ENCODE measurements around the gene EMID1.
A peak's percentile ranks its signal among the peaks of the same experiment; 100 is the strongest.
"Not testable (repeated sequence)": the region's sequence is repeated elsewhere in the genome, so short reads cannot be mapped to it uniquely, and the experiment has no call there.

Gene EMID1

DNA sequence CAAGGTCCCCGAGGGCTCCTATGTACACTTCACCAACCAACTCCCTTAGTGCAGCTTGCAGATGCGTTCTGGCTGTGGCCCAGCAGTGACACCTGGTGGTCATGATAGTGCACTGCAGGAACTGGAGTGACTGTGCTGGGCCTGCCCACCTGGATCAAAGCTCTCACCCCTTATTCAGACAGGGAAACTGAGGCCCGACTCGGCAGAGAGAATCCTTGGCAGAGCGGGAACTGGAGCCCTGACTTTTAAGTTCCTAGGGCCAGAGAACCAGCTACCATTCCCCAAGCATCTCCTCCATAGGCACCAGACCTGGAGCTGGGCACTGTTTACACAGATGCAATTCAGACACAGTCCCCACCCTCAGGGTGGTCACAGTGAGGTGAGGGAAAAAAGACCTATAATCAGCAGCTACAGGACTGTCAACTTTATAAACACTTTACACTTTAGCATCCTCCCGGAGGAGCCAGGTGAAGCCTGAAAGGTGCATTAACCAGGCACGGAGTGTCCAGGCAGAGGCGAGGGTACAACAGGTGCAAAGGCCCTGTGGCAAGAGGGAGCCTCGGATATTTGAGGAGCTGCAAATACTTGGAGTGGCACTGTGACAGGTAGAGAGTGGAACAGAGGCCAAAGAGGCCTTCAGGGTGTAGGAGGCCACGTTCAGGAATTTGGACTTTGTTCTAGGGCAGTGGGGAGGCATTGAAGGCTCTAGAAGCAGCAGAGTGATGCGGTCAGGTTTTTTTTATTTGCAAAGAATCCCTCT lies 40.1 kb downstream of the EMID1 start:
- Histone ChIP-seq H3K4me3 (ENCODE audit: low read depth in 1 of 2, low read length in 1 of 2) (no peak overlapping the region), H3K9me3 (no peaks in the 10 kb centered on the region), H3K4me1 (ENCODE audit: control insufficient read depth in 1 of 2, insufficient read depth in 1 of 2, low read depth in 1 of 2, low read length in 1 of 2) (no peaks in the 10 kb centered on the region), H3K27ac (no peak overlapping the region), H3K36me3 (no peaks in the 10 kb centered on the region), H3K27me3 (no peaks in the 10 kb centered on the region)
- TF ChIP-seq, protein P1, sequence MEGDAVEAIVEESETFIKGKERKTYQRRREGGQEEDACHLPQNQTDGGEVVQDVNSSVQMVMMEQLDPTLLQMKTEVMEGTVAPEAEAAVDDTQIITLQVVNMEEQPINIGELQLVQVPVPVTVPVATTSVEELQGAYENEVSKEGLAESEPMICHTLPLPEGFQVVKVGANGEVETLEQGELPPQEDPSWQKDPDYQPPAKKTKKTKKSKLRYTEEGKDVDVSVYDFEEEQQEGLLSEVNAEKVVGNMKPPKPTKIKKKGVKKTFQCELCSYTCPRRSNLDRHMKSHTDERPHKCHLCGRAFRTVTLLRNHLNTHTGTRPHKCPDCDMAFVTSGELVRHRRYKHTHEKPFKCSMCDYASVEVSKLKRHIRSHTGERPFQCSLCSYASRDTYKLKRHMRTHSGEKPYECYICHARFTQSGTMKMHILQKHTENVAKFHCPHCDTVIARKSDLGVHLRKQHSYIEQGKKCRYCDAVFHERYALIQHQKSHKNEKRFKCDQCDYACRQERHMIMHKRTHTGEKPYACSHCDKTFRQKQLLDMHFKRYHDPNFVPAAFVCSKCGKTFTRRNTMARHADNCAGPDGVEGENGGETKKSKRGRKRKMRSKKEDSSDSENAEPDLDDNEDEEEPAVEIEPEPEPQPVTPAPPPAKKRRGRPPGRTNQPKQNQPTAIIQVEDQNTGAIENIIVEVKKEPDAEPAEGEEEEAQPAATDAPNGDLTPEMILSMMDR (IDR thresholded peaks at IDR 0.05) = peak; percentile 92

DNA sequence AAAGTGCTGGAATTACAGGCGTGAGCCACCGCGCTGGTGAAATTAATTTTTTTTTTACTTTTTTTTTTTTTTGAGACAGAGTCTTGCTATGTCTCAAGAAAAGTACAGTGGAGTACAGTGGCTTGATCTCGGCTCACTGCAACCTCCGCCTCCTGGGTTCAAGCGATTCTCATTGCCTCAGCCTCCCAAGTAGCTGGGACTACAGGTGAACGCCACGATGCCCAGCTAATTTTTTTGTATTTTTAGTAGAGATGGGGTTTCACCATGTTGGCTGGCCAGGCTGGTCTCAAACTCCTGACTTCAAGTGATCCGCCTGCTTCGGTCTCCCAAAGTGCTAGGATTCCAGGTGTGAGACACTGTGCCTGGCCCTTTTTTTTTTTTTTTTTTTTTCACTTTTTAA lies 42.2 kb downstream of the EMID1 start:
- H3K27ac ChIP-seq; H3K27me3 ChIP-seq; H3K4me1 ChIP-seq (ENCODE audit: control insufficient read depth in 1 of 2, insufficient read depth in 1 of 2, low read depth in 1 of 2, low read length in 1 of 2); H3K4me3 ChIP-seq (ENCODE audit: low read depth in 1 of 2, low read length in 1 of 2); H3K9me3 ChIP-seq; H3K36me3 ChIP-seq: not testable (repeated sequence)

DNA sequence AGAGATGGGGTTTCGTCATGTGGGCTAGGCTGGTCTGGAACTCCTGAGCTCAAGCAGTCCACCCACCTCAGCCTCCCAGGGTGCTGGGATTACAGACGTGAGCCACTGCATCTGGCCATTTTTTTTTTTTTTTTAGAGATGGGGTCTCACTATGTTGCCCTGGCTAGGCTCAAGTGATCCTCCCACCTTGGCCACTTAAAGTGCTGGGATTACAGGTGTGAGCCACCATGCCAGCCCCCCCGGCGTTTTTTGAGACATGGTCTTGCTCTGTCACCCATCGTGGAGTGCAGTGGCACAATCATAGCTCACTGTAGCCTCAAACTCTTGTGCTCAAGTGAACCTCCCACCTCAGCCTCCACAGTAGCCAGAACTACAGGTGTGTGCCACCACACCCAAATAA lies 45.6 kb downstream of the EMID1 start:
- H3K9me3 ChIP-seq = no peaks in the 10 kb centered on the region
- no peak overlapping the region for H3K27ac ChIP-seq
- TF ChIP-seq, protein P1 (IDR thresholded peaks at IDR 0.05) = no peak
- H3K27me3 ChIP-seq = no peaks in the 10 kb centered on the region
- H3K36me3 ChIP-seq = no peaks in the 10 kb centered on the region
- no peaks in the 10 kb centered on the region for H3K4me1 ChIP-seq (ENCODE audit: control insufficient read depth in 1 of 2, insufficient read depth in 1 of 2, low read depth in 1 of 2, low read length in 1 of 2)
- no peak overlapping the region for H3K4me3 ChIP-seq (ENCODE audit: low read depth in 1 of 2, low read length in 1 of 2)

DNA sequence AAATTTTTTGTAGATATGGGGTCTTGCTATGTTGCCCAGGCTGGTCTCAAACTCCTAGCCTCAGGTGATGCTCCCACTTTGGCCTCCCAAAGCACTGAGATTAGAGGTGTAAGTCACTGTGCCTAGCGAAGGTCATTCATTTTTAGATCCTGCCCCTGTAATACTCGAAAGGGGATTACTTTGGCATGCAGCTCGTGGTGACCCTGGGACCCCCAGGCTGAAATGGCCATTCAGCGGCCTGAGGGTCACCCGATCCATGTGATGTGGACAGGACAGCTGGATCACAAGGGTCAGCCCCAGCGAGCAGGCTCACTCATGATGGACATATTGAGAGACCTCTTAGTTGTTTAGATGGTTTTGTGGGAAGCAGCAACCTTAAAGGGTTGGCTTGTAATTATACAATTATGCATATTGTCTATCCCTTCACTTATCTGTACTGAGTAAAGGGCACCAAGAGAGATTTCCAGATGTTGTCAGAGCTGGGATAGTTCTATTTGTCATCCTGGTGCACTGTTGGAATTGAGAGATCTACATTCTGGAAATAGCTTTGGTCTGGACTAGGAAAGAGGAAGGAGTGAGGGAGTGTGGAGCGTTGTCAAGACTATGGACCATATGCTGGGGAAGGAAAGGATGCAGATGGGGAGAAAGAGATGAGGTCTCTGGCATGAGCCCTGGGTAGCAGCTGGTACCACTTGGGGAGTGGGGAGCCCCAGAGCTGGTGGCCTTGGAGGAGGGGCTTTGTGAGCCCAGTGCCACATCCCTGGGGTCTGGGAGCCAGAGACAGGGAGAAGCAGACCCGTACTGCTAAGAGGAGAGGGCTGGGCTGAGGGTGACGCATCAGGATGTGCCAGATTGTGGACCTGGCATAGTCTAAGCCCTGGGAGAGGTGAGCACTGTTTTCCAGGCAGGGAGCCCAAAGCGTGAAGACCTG lies 46.5 kb downstream of the EMID1 start:
- H3K36me3 ChIP-seq = no peaks in the 10 kb centered on the region
- no peaks in the 10 kb centered on the region for H3K4me1 ChIP-seq (ENCODE audit: control insufficient read depth in 1 of 2, insufficient read depth in 1 of 2, low read depth in 1 of 2, low read length in 1 of 2)
- TF ChIP-seq, protein P1 (IDR thresholded peaks at IDR 0.05) = no peak
- H3K4me3 ChIP-seq (ENCODE audit: low read depth in 1 of 2, low read length in 1 of 2) = no peak overlapping the region
- no peaks in the 10 kb centered on the region for H3K9me3 ChIP-seq
- no peak overlapping the region for H3K27ac ChIP-seq
- H3K27me3 ChIP-seq = no peaks in the 10 kb centered on the region

DNA sequence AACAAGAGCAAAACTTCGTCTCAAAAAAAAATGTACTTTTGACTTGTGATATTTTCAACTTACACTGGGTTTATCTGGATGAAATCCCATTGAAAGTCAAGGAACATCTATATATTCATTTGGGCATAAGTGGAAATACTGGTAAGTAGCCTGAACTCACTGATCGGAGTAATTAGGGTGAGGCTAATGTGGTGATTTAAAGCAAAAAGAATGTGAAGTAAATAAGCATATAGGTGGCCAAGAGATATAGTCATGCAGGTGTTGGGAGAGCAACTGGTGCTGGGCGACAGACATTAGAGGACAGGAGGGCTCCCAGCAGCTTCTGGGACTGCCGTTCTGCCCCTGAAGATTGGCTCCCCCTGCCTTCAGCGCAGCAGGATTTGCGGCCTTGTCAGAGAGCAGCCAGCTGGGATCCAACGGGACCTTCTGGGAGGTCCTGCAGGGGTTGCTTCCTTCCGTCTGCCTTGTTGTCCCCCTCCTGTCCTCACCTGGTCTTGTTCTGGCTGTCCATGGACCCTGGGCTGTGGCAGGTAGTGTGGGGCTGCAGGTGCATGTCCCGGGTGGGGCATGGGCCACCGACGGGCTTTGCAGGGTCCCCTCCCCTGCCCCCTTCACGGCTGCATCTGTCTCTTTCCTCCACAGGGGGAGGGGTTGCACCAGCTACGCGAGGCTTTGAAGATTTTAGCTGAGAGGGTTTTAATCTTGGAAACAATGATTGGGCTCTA lies 48.0 kb downstream of the EMID1 start:
- TF ChIP-seq, protein P1 (IDR thresholded peaks at IDR 0.05) = no peak
- H3K27me3 ChIP-seq = no peaks in the 10 kb centered on the region
- H3K27ac ChIP-seq = no peak overlapping the region
- no peak overlapping the region for H3K4me3 ChIP-seq (ENCODE audit: low read depth in 1 of 2, low read length in 1 of 2)
- no peaks in the 10 kb centered on the region for H3K4me1 ChIP-seq (ENCODE audit: control insufficient read depth in 1 of 2, insufficient read depth in 1 of 2, low read depth in 1 of 2, low read length in 1 of 2)
- no peaks in the 10 kb centered on the region for H3K9me3 ChIP-seq
- no peaks in the 10 kb centered on the region for H3K36me3 ChIP-seq
